Neural progenitor cell (in vitro differentiated cells): ENCODE measurements around the gene FOXN3. TPM values are rescaled to one million over a fixed set of nuclear protein-coding genes. Genes with fewer than 3 reads are reported as not detected.

Experiments used
- DNase-seq: peaks from one replicate; pipeline ENCODE4 v3.0.0-alpha.2; 2016; ENCODE audit warnings: low spot score
- H2AFZ ChIP-seq: fragments of 200-600 bp; sonication (generic); replicated peaks from 2 replicates; pipeline ENCODE4 v1.6.1; 2016; ENCODE audit warnings: antibody characterized with exemption
- H3F3A ChIP-seq: fragments of 200-600 bp; sonication (generic); 2 replicates; pipeline ENCODE4 v1.6.1; 2016; ENCODE audit warnings: antibody characterized with exemption, low read depth
- H3K27ac ChIP-seq: fragments of 200-600 bp; sonication (generic); 2 replicates; pipeline ENCODE4 v1.5.1; 2016; ENCODE audit warnings: mild to moderate bottlenecking
- H3K27me3 ChIP-seq: fragments of 200-600 bp; sonication (generic); 2 replicates; pipeline ENCODE4 v1.6.1; 2016; ENCODE audit warnings: mild to moderate bottlenecking, moderate library complexity
- H3K36me3 ChIP-seq: fragments of 200-600 bp; sonication (generic); 2 replicates; pipeline ENCODE4 v1.5.1; 2016
- H3K4me1 ChIP-seq: fragments of 200-600 bp; sonication (generic); 2 replicates; pipeline ENCODE4 v1.6.1; 2016; ENCODE audit warnings: mixed run types
- H3K4me2 ChIP-seq: fragments of 200-600 bp; sonication (generic); 2 replicates; pipeline ENCODE4 v1.6.1; 2016
- H3K4me3 ChIP-seq: fragments of 200-600 bp; sonication (generic); 2 replicates; pipeline ENCODE4 v1.5.1; 2016
- H3K79me2 ChIP-seq: fragments of 200-600 bp; sonication (generic); 2 replicates; pipeline ENCODE4 v1.6.1; 2016; ENCODE audit warnings: low read depth
- H3K9ac ChIP-seq: fragments of 200-600 bp; sonication (generic); 2 replicates; pipeline ENCODE4 v1.6.1; 2016
- H3K9me3 ChIP-seq: fragments of 200-600 bp; sonication (generic); 2 replicates; pipeline ENCODE4 v1.5.1; 2016; ENCODE audit warnings: low read depth
- H4K20me1 ChIP-seq: fragments of 200-600 bp; sonication (generic); 2 replicates; pipeline ENCODE4 v1.6.1; 2016; ENCODE audit warnings: low read depth
- H3K27ac Mint-ChIP-seq: 3 replicates; pipeline ENCODE4 v1.8.0; 2021; ENCODE audit warnings: mixed read lengths
- H3K27me3 Mint-ChIP-seq: 2 replicates; pipeline ENCODE4 v1.8.0; 2022; ENCODE audit warnings: low read depth, mild to moderate bottlenecking, inconsistent platforms, moderate library complexity, mixed read lengths; ENCODE audit not compliant: insufficient read depth
- H3K36me3 Mint-ChIP-seq: 3 replicates; pipeline ENCODE4 v1.8.0; 2021; ENCODE audit warnings: mixed read lengths
- H3K4me1 Mint-ChIP-seq: 3 replicates; pipeline ENCODE4 v1.8.0; 2021; ENCODE audit warnings: mixed read lengths
- H3K4me3 Mint-ChIP-seq: 3 replicates; pipeline ENCODE4 v1.8.0; 2021; ENCODE audit warnings: mild to moderate bottlenecking, moderate library complexity, mixed read lengths
- H3K9me3 Mint-ChIP-seq: 3 replicates; pipeline ENCODE4 v1.8.0; 2020; ENCODE audit warnings: mixed read lengths
- CTCF ChIP-seq: fragments of 200-600 bp; sonication (generic); IDR thresholded peaks from 2 replicates; pipeline ENCODE4 v1.5.1; 2017; ENCODE audit warnings: antibody characterized with exemption, mild to moderate bottlenecking
- EZH2 ChIP-seq: fragments of 200-600 bp; sonication (generic); IDR thresholded peaks from 2 replicates; pipeline ENCODE4 v1.6.1; 2017; ENCODE audit warnings: antibody characterized with exemption, mild to moderate bottlenecking, moderate library complexity
- EZH2phosphoT487 ChIP-seq: fragments of 200-600 bp; sonication (generic); IDR thresholded peaks from 2 replicates; pipeline ENCODE4 v1.6.1; 2017; ENCODE audit warnings: antibody characterized with exemption
- total RNA-seq: library from RNA; depleted of rRNA; stranded (reverse); fragments of >200 nt; gene quantifications from 2 replicates; pipeline ENCODE4 v1.2.3, GENCODE V29; 2015; ENCODE audit warnings: low replicate concordance

FOXN3 gene
- total RNA-seq, 1 donor from 2014 or later: 39.5 TPM

GRCh38 chr14:89258728-89259273, 158.2 kb downstream of the FOXN3 start:
- Mint-ChIP-seq H3K4me1 (peaks cover 2% of the 10 kb centered on the region), H3K36me3 (peaks cover 9% of the 10 kb centered on the region), H3K27ac (no peak overlapping the region), H3K9me3 (peaks cover 5% of the 10 kb centered on the region), H3K27me3 (peaks cover 5% of the 10 kb centered on the region), H3K4me3 (no peak overlapping the region)
- no peak overlapping the region for H3K4me3 ChIP-seq
- H4K20me1 ChIP-seq: peaks cover 15% of the 10 kb centered on the region
- no peak overlapping the region for H2AFZ ChIP-seq
- no peaks in the 10 kb centered on the region for H3K27me3 ChIP-seq
- no peaks in the 10 kb centered on the region for H3K9me3 ChIP-seq
- TF ChIP-seq EZH2: no peak
- no peaks in the 10 kb centered on the region for H3K4me1 ChIP-seq
- no peaks in the 10 kb centered on the region for H3K36me3 ChIP-seq
- no peak overlapping the region for H3K27ac ChIP-seq
- no peak for DNase-seq
- no peaks in the 10 kb centered on the region for H3F3A ChIP-seq
- H3K4me2 ChIP-seq: no peak overlapping the region
- peaks cover 41% of the 10 kb centered on the region for H3K79me2 ChIP-seq
- H3K9ac ChIP-seq: no peak overlapping the region

GRCh38 chr14:89256951-89257350, 160.1 kb downstream of the FOXN3 start:
- DNase-seq: no peak
- H3K9me3 Mint-ChIP-seq: peaks cover 8% of the 10 kb centered on the region

GRCh38 chr14:89256283-89256682, 160.8 kb downstream of the FOXN3 start:
- no peak overlapping the region for H3K4me3 Mint-ChIP-seq
- Histone ChIP-seq H3K9me3 (no peaks in the 10 kb centered on the region), H3K9ac (no peak overlapping the region), H4K20me1 (peaks cover 19% of the 10 kb centered on the region), H3K27me3 (no peaks in the 10 kb centered on the region), H3K27ac (no peak overlapping the region), H3F3A (no peaks in the 10 kb centered on the region), H3K36me3 (no peaks in the 10 kb centered on the region), H3K79me2 (peaks cover 43% of the 10 kb centered on the region), H3K4me1 (peaks cover 3% of the 10 kb centered on the region), H3K4me2 (no peak overlapping the region), H2AFZ (no peak overlapping the region), H3K4me3 (no peak overlapping the region)
- TF ChIP-seq CTCF (no peak), EZH2 (no peak), EZH2phosphoT487 (no peak)
- no peak for DNase-seq
- no peaks in the 10 kb centered on the region for H3K4me1 Mint-ChIP-seq
- H3K36me3 Mint-ChIP-seq: peaks cover 18% of the 10 kb centered on the region
- no peak overlapping the region for H3K27ac Mint-ChIP-seq
- H3K9me3 Mint-ChIP-seq: peaks cover 8% of the 10 kb centered on the region
- H3K27me3 Mint-ChIP-seq: peaks cover 7% of the 10 kb centered on the region

More at GRCh38 chr14:89256951-89257350, 160.1 kb downstream of the FOXN3 start:
- Histone ChIP-seq H2AFZ (no peak overlapping the region), H3K27ac (no peak overlapping the region), H3K36me3 (no peaks in the 10 kb centered on the region), H3K27me3 (no peaks in the 10 kb centered on the region), H3K4me3 (no peak overlapping the region), H3K4me1 (peaks cover 3% of the 10 kb centered on the region), H3K4me2 (no peak overlapping the region), H3F3A (no peaks in the 10 kb centered on the region), H3K9me3 (no peaks in the 10 kb centered on the region), H3K79me2 (peaks cover 36% of the 10 kb centered on the region), H3K9ac (no peak overlapping the region), H4K20me1 (peaks cover 15% of the 10 kb centered on the region)
- H3K4me3 Mint-ChIP-seq: no peak overlapping the region
- no peak overlapping the region for H3K27ac Mint-ChIP-seq
- no peaks in the 10 kb centered on the region for H3K4me1 Mint-ChIP-seq
- peaks cover 18% of the 10 kb centered on the region for H3K36me3 Mint-ChIP-seq
- no peak for TF ChIP-seq EZH2
- TF ChIP-seq CTCF: no peak
- TF ChIP-seq EZH2phosphoT487: no peak
- H3K27me3 Mint-ChIP-seq: peaks cover 7% of the 10 kb centered on the region

- Histone ChIP-seq H3K9ac (no peak overlapping the region), H3K79me2 (peaks cover 46% of the 10 kb centered on the region), H3K4me1 (peaks cover 3% of the 10 kb centered on the region), H3K36me3 (no peaks in the 10 kb centered on the region), H3K4me3 (no peak overlapping the region), H2AFZ (no peak overlapping the region), H3K4me2 (no peak overlapping the region), H3K9me3 (no peaks in the 10 kb centered on the region), H3K27ac (no peak overlapping the region), H3F3A (no peaks in the 10 kb centered on the region), H4K20me1 (peaks cover 19% of the 10 kb centered on the region), H3K27me3 (no peaks in the 10 kb centered on the region)
- Mint-ChIP-seq H3K27me3 (peaks cover 7% of the 10 kb centered on the region), H3K36me3 (peaks cover 18% of the 10 kb centered on the region), H3K27ac (no peak overlapping the region), H3K4me1 (no peaks in the 10 kb centered on the region), H3K4me3 (no peak overlapping the region), H3K9me3 (peaks cover 8% of the 10 kb centered on the region)
- no peak for DNase-seq
- no peak for TF ChIP-seq EZH2phosphoT487
- TF ChIP-seq EZH2: no peak
- no peak for TF ChIP-seq CTCF
These were observed 161.2 kb downstream of the FOXN3 start for GRCh38 chr14:89255852-89256251.
